Measurements from ENCODE around the gene ZFYVE28. TPM values are rescaled to one million over a fixed set of nuclear protein-coding genes. Genes with fewer than 3 reads are reported as not detected.

The ZFYVE28 gene
- total RNA-seq, 1 experiment from 2014 or later = 19.2 TPM

GRCh38 chr4:2395038-2395437, 23.4 kb downstream of the ZFYVE28 start:
- Histone ChIP-seq H3K9me3 (ENCODE audit: control insufficient read depth in 1 of 2, insufficient read depth in 1 of 2, low read depth in 1 of 2, low read length in 2 of 2) (no peaks in the 10 kb centered on the region), H2AFZ (ENCODE audit: low read depth, low read length, poor library complexity, severe bottlenecking) (no peak overlapping the region), H3K79me2 (ENCODE audit: insufficient read depth, low read length) (0 out of 2 replicates have a peak, but pooled peaks cover 4% of the 10 kb centered on the region), H3K27me3 (ENCODE audit: insufficient read depth, low read length) (no peaks in the 10 kb centered on the region), H3K4me3 (replicated peaks in 1 of 2; ENCODE audit: low read depth in 1 of 2, low read length in 2 of 2) (no peak overlapping the region), H3K27ac (ENCODE audit: low read depth, low read length) (no peak overlapping the region), H3K4me2 (ENCODE audit: low read length) (no peak overlapping the region), H3K9ac (ENCODE audit: low read length) (no peak overlapping the region), H3K9me2 (ENCODE audit: insufficient read depth) (no peaks in the 10 kb centered on the region), H4K20me1 (ENCODE audit: insufficient read depth) (no peaks in the 10 kb centered on the region), H3K4me1 (ENCODE audit: control insufficient read depth in 1 of 2, insufficient read depth in 2 of 2, low read length in 2 of 2) (no peaks in the 10 kb centered on the region), H3K36me3 (ENCODE audit: control insufficient read depth in 1 of 2, insufficient read depth in 2 of 2, low read length in 2 of 2) (no peaks in the 10 kb centered on the region)
- no TSS peak for BruUV-seq (replicated peaks)
- intact Hi-C loops (cut with micrococcal nuclease) = no loop called here
- TF ChIP-seq EZH2 (IDR thresholded peaks at IDR 0.05) (no peak), POLR2AphosphoS5 (IDR thresholded peaks at IDR 0.05; ENCODE audit: low read depth, low read length) (no peak), RAD21 (IDR thresholded peaks at IDR 0.05; ENCODE audit: low read depth) (no peak), REST (IDR thresholded peaks at IDR 0.05; ENCODE audit: low read depth) (no peak), JUND (IDR thresholded peaks at IDR 0.05) (no peak), TCF7L2 (IDR thresholded peaks at IDR 0.05; ENCODE audit: borderline replicate concordance, extremely low read depth, insufficient read depth, insufficient read length) (no peak), ZFX (IDR thresholded peaks at IDR 0.05) (no peak), EGR1 (IDR thresholded peaks at IDR 0.05; ENCODE audit: low read depth) (no peak)
- ChIA-PET RAD21 (ENCODE audit: low non-redundant PET in 1 of 2, low total read pairs in 2 of 2, uncharacterized antibody in 2 of 2, unreplicated experiment in 2 of 2) (no interaction called here), CTCF (no interaction called here), POLR2A (no interaction called here)
- DNase-seq (ENCODE audit: low read depth, low spot score) (no peak), ATAC-seq (no peak)

All from HCT116 (cell line).